Endothelial cell of umbilical vein (primary cell): ENCODE data around the gene MAGI1. TPM values are rescaled to one million over a fixed set of nuclear protein-coding genes. Genes with fewer than 3 reads are reported as not detected.

Source experiments
- BruUV-seq: library from RNA; stranded (reverse); fragments of 400-500 nt; replicated peaks from 2 replicates; lab custom pipeline; 2021; lab: Mats Ljungman, UMichigan
- CTCF ChIA-PET: fragments of 300-600, 350-600 bp; sonication (Branson Sonifier 250); formaldehyde crosslinking; loops from one replicate; lab custom pipeline; 2021; ENCODE audit warnings: antibody characterized with exemption, inconsistent platforms; lab: Charles Lee
- POLR2A ChIA-PET: fragments of 300-600, 350-600 bp; sonication (Branson Sonifier 250); formaldehyde crosslinking; loops from one replicate; lab custom pipeline; 2021; ENCODE audit warnings: antibody characterized with exemption, inconsistent platforms; lab: Charles Lee
- DNase-seq: peaks from one replicate; pipeline ENCODE4 v3.0.0-alpha.2; 2011; ENCODE audit warnings: low read depth, low spot score
- FAIRE-seq: peaks from 2 replicates; lab custom pipeline; 2011; peaks lifted over from hg19 to GRCh38; lab: Jason Lieb, UNC
- H2AFZ ChIP-seq: 2 replicates; pipeline ENCODE4 v1.6.0; 2012; ENCODE audit warnings: low read depth, low read length, control low read depth, inconsistent platforms
- H3K27ac ChIP-seq: 2 replicates; pipeline ENCODE4 v1.5.1; 2011; ENCODE audit warnings: low read depth, mild to moderate bottlenecking, control low read depth, low read length, moderate library complexity; ENCODE audit not compliant: insufficient read depth
- H3K27me3 ChIP-seq, 2 experiments: 2 replicates each; pipeline versions ENCODE4 v1.6.0 to v1.6.1; 2011; ENCODE audit warnings: low read length in 2 of 2, mixed read lengths in 1 of 2; ENCODE audit not compliant: control insufficient read depth in 2 of 2, insufficient read depth in 2 of 2
- H3K36me3 ChIP-seq, 2 experiments: 2 replicates in 1 of 2; 3 replicates in 1 of 2; pipeline ENCODE4 v1.5.1; 2011; ENCODE audit warnings: low read length in 2 of 2, mild to moderate bottlenecking in 1 of 2, moderate library complexity in 1 of 2; ENCODE audit not compliant: control insufficient read depth in 2 of 2, insufficient read depth in 2 of 2; ENCODE audit errors: extremely low read depth in 1 of 2
- H3K4me1 ChIP-seq: 3 replicates; pipeline ENCODE4 v1.5.1; 2011; ENCODE audit warnings: mild to moderate bottlenecking, low read length; ENCODE audit not compliant: control insufficient read depth, insufficient read depth; ENCODE audit errors: extremely low read depth
- H3K4me2 ChIP-seq: 2 replicates; pipeline ENCODE4 v1.6.1; 2011; ENCODE audit warnings: low read length, control low read depth, mixed read lengths; ENCODE audit not compliant: insufficient read depth
- H3K4me3 ChIP-seq, 3 experiments: fragments of 200-600 bp in 1 of 3; sonication (generic), shearing (Covaris generic) in 1 of 3; replicated peaks in 1 of 3; 2 replicates each; pipeline ENCODE4 v1.5.1; 2011 to 2016; ENCODE audit warnings: control low read depth in 3 of 3, low read length in 3 of 3, mild to moderate bottlenecking in 2 of 3, inconsistent platforms in 1 of 3, low read depth in 1 of 3, moderate library complexity in 1 of 3; ENCODE audit not compliant: insufficient read depth in 1 of 3
- H3K79me2 ChIP-seq: 2 replicates; pipeline ENCODE4 v1.6.0; 2012; ENCODE audit warnings: low read length, inconsistent platforms; ENCODE audit not compliant: control insufficient read depth, insufficient read depth
- H3K9ac ChIP-seq: replicated peaks from 2 replicates; pipeline ENCODE3; 2011; ENCODE audit warnings: low read length, control low read depth; ENCODE audit not compliant: insufficient read depth; ENCODE audit errors: extremely low read depth
- H3K9me1 ChIP-seq: replicated peaks from 3 replicates; pipeline ENCODE4 v1.6.0; 2011; ENCODE audit warnings: mild to moderate bottlenecking, low read length; ENCODE audit not compliant: control insufficient read depth, insufficient read depth; ENCODE audit errors: extremely low read depth
- H3K9me3 ChIP-seq: replicated peaks from 2 replicates; pipeline ENCODE4 v1.5.1; 2012; ENCODE audit warnings: low read length, inconsistent platforms; ENCODE audit not compliant: control insufficient read depth, insufficient read depth
- H4K20me1 ChIP-seq: replicated peaks from 2 replicates; pipeline ENCODE3; 2011; ENCODE audit warnings: mild to moderate bottlenecking, low read length; ENCODE audit not compliant: control insufficient read depth, insufficient read depth; ENCODE audit errors: extremely low read depth
- EZH2 ChIP-seq: IDR thresholded peaks from 2 replicates; pipeline ENCODE4 v1.6.1; 2012; ENCODE audit warnings: borderline replicate concordance, low read depth, mild to moderate bottlenecking, moderate library complexity, low read length, inconsistent platforms; ENCODE audit not compliant: severe bottlenecking
- FOS ChIP-seq: IDR thresholded peaks from 2 replicates; pipeline ENCODE4 v1.6.1; 2011; ENCODE audit warnings: mild to moderate bottlenecking, low read length, moderate library complexity, borderline replicate concordance; ENCODE audit not compliant: insufficient read depth
- GATA2 ChIP-seq: IDR thresholded peaks from 2 replicates; pipeline ENCODE4 v1.7.0; 2011; ENCODE audit warnings: low read depth, mild to moderate bottlenecking, moderate library complexity, mixed read lengths, low read length; ENCODE audit not compliant: insufficient read length, insufficient read depth
- JUN ChIP-seq: IDR thresholded peaks from 2 replicates; pipeline ENCODE4 v1.6.1; 2011; ENCODE audit warnings: borderline replicate concordance, low read depth; ENCODE audit not compliant: insufficient read length, insufficient read depth
- MYC ChIP-seq: IDR thresholded peaks from one replicate; pipeline ENCODE4 v1.6.1; 2011; ENCODE audit warnings: mild to moderate bottlenecking, low read depth, low read length
- POLR2A ChIP-seq: IDR thresholded peaks from 2 replicates; pipeline ENCODE4 v1.6.1; 2012; ENCODE audit warnings: low read depth, mild to moderate bottlenecking, control low read depth, low read length
- POLR2AphosphoS5 ChIP-seq: IDR thresholded peaks from 2 replicates; pipeline ENCODE4 v1.6.1; 2012; ENCODE audit warnings: low read depth, mild to moderate bottlenecking, control low read depth, low read length, moderate library complexity; ENCODE audit not compliant: insufficient read depth
- dilution Hi-C: fragments of 300-500 bp; cut with MboI; formaldehyde crosslinking; loops from one replicate; pipeline ENCODE4 v1.15.0; 2019; ENCODE audit warnings: low sequenced_read_pairs; ENCODE audit not compliant: extremely low pct_ligation_motif_present
- intact Hi-C: fragments of 100-400 bp; cut with micrococcal nuclease; formaldehyde crosslinking; loops from one replicate; pipeline ENCODE4 v1.10.0; 2022
- polyA plus RNA-seq, 4 experiments: library from polyadenylated mRNA; depleted of rRNA in 3 of 4; stranded (reverse) in 3 of 4; unstranded in 1 of 4; fragments of >200 nt; gene quantifications; 2 replicates each; pipeline versions ENCODE4 v1.2.1 to v1.2.3, GENCODE V29; 2011 to 2012; ENCODE audit warnings: missing spikeins in 1 of 4
- total RNA-seq: library from RNA; stranded (reverse); gene quantifications from 2 replicates; pipeline ENCODE4 v1.2.3, GENCODE V29; 2021
- TF ChIP-seq, protein P1 (sequence below), 2 donors: IDR thresholded peaks; 1 replicate in 1 of 2; 2 replicates in 1 of 2; pipeline ENCODE4 v1.5.1; 2011; ENCODE audit warnings: low read length in 2 of 2, mild to moderate bottlenecking in 2 of 2, moderate library complexity in 2 of 2, control low read depth in 1 of 2, inconsistent platforms in 1 of 2, low read depth in 1 of 2; ENCODE audit not compliant: insufficient read depth in 1 of 2; ENCODE audit errors: extremely low read depth in 1 of 2
- TF ChIP-seq, protein P2 (sequence below): IDR thresholded peaks from 2 replicates; pipeline ENCODE4 v1.6.1; 2011; ENCODE audit not compliant: insufficient read depth, insufficient read length

The MAGI1 gene
- total and polyA plus RNA-seq, 2 donors (not counting 3 experiments of a cell fraction or from before 2014, with no cell fraction given) = 10.1 to 47.9 TPM

DNA sequence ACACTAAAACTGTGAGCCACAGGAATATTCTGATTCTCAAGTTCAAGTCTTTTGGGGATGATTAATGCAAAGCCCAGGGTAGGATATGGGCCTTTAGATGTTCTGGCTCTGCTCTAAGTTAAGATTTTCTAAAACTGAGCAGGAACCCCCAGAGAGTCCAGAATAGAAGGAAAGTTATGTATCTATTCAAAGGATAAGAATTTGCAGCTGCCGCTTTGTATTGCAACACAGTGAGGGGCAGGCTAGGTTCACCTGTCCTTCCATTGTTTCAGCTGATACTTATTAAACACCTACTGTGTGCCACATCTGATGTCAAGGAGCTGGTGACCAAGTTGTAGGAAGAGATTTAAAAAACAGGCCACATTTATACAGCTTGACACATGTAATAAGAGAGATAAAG lies 290.4 kb downstream of the MAGI1 start:
- no peaks in the 10 kb centered on the region for H3K9me3 ChIP-seq
- no TSS peak for BruUV-seq
- dilution Hi-C loops = no loop called here
- ChIA-PET CTCF (interaction anchor here (1.0 to 2.0 kb wide), 3 partner anchors 10 to 1214 kb away, joined by 4 read pairs; no protein-coding TSS in a partner anchor), POLR2A (no interaction called here)
- FAIRE-seq (no peak), DNase-seq (no peak)
- H3K9ac ChIP-seq = no peak overlapping the region
- H3K27ac ChIP-seq = no peak overlapping the region
- H3K27me3 ChIP-seq = no peaks in the 10 kb centered on the region
- H3K36me3 ChIP-seq = no peaks in the 10 kb centered on the region
- H3K4me1 ChIP-seq = no peaks in the 10 kb centered on the region
- no peak overlapping the region for H3K4me2 ChIP-seq
- no peaks in the 10 kb centered on the region for H3K9me1 ChIP-seq
- no peaks in the 10 kb centered on the region for H3K79me2 ChIP-seq
- TF ChIP-seq POLR2A (no peak), MYC (no peak), EZH2 (no peak), JUN (no peak), POLR2AphosphoS5 (no peak)
- TF ChIP-seq, protein P1, sequence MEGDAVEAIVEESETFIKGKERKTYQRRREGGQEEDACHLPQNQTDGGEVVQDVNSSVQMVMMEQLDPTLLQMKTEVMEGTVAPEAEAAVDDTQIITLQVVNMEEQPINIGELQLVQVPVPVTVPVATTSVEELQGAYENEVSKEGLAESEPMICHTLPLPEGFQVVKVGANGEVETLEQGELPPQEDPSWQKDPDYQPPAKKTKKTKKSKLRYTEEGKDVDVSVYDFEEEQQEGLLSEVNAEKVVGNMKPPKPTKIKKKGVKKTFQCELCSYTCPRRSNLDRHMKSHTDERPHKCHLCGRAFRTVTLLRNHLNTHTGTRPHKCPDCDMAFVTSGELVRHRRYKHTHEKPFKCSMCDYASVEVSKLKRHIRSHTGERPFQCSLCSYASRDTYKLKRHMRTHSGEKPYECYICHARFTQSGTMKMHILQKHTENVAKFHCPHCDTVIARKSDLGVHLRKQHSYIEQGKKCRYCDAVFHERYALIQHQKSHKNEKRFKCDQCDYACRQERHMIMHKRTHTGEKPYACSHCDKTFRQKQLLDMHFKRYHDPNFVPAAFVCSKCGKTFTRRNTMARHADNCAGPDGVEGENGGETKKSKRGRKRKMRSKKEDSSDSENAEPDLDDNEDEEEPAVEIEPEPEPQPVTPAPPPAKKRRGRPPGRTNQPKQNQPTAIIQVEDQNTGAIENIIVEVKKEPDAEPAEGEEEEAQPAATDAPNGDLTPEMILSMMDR (IDR thresholded peaks at IDR 0.05; ENCODE audit: extremely low read depth in 1 of 2, insufficient read depth in 1 of 2, low read depth in 1 of 2, low read length in 2 of 2) = no peak
- intact Hi-C loops = no loop called here
- no peak overlapping the region for H2AFZ ChIP-seq
- no peak overlapping the region for H3K4me3 ChIP-seq
- H4K20me1 ChIP-seq = no peaks in the 10 kb centered on the region

DNA sequence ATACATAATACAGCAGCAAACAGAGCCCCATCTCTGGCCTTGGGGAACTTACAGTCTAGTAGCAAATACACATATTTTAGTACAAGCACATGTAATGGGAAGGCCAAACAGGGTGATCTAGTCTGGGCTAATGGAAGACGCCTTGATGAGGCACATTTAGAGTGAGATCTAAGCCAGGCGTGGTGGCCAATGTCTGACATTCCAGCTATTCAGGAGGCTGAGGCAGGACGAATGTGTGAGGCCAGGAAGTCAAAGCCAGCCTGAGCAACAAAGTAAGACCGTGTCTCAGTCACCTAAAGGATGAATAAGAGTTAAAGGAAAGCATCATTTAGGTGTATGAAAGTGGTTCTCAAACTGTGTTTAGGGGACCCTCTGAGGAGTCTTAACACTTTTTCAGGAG lies 291.9 kb downstream of the MAGI1 start:
- no peaks in the 10 kb centered on the region for H3K4me1 ChIP-seq
- intact Hi-C loops = no loop called here
- FAIRE-seq (no peak), DNase-seq (no peak)
- H3K9ac ChIP-seq = no peak overlapping the region
- H3K27me3 ChIP-seq = no peaks in the 10 kb centered on the region
- TF ChIP-seq, protein P2, sequence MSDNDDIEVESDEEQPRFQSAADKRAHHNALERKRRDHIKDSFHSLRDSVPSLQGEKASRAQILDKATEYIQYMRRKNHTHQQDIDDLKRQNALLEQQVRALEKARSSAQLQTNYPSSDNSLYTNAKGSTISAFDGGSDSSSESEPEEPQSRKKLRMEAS = no peak
- TF ChIP-seq MYC (no peak), POLR2AphosphoS5 (no peak), POLR2A (no peak), JUN (no peak), GATA2 (no peak), FOS (no peak)
- TF ChIP-seq, protein P1 (IDR thresholded peaks at IDR 0.05; ENCODE audit: extremely low read depth in 1 of 2, insufficient read depth in 1 of 2, low read depth in 1 of 2, low read length in 2 of 2) = no peak
- no peak overlapping the region for H3K4me3 ChIP-seq
- H4K20me1 ChIP-seq = no peaks in the 10 kb centered on the region
- no peaks in the 10 kb centered on the region for H3K79me2 ChIP-seq
- POLR2A ChIA-PET = no interaction called here
- H2AFZ ChIP-seq = no peak overlapping the region
- no peaks in the 10 kb centered on the region for H3K9me1 ChIP-seq
- no peaks in the 10 kb centered on the region for H3K36me3 ChIP-seq
- H3K27ac ChIP-seq = no peak overlapping the region
- dilution Hi-C loops = no loop called here
- BruUV-seq = no TSS peak
- H3K9me3 ChIP-seq = no peaks in the 10 kb centered on the region
- CTCF ChIA-PET = interaction anchor here (0.6 to 2.0 kb wide), 3 partner anchors 9 to 1217 kb away, joined by 3 to 4 read pairs (median 3); no protein-coding TSS in a partner anchor
- no peak overlapping the region for H3K4me2 ChIP-seq
